ENCODE measurements around the gene GRB7.

DNA sequence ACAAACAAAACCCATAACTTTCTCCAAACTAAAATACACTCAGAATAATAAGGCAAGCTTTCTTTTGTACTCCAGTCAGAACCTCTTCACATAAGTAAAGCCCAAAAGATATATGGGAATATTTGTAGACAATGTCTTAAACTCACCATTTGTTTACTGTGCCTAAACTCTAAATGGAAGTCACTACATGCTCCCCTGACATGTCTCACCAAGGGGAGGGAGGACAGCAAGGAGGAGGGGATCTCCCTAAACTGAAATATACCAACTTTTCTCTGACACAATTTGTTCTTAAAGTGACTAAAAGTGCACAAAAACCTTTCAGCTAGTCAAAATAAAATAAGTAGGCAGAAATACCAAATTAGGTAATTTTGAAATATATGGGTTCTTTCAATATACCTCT, 38.5 kb downstream of the GRB7 start:
- TF ChIP-seq EZH2 (IDR thresholded peaks at IDR 0.05; ENCODE audit: borderline replicate concordance, control insufficient read depth, low read depth, low read length) = no peak
- no peak for TF ChIP-seq EP300 (IDR thresholded peaks at IDR 0.05; ENCODE audit: borderline replicate concordance in 1 of 2, control insufficient read depth in 1 of 2, low read depth in 2 of 2, low read length in 2 of 2)
- TF ChIP-seq, protein P1, sequence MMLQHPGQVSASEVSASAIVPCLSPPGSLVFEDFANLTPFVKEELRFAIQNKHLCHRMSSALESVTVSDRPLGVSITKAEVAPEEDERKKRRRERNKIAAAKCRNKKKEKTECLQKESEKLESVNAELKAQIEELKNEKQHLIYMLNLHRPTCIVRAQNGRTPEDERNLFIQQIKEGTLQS (IDR thresholded peaks at IDR 0.05; ENCODE audit: borderline replicate concordance, extremely low read depth, low read depth, low read length) = no peak
- TF ChIP-seq POLR2AphosphoS5 (IDR thresholded peaks at IDR 0.05; ENCODE audit: low read length) = no peak
- TF ChIP-seq EGR1 (IDR thresholded peaks at IDR 0.05; ENCODE audit: borderline replicate concordance in 1 of 2, low read depth in 2 of 2, low read length in 2 of 2) = no peak
- no peak for TF ChIP-seq EED (IDR thresholded peaks at IDR 0.05; ENCODE audit: low read depth)
- no peak for TF ChIP-seq CREB1 (IDR thresholded peaks at IDR 0.05; ENCODE audit: low read depth)
- no peak for TF ChIP-seq RAD21 (IDR thresholded peaks at IDR 0.05; ENCODE audit: insufficient read depth, low read depth, low read length)
